ENCODE results near the gene CTF1.

Gene CTF1

DNA sequence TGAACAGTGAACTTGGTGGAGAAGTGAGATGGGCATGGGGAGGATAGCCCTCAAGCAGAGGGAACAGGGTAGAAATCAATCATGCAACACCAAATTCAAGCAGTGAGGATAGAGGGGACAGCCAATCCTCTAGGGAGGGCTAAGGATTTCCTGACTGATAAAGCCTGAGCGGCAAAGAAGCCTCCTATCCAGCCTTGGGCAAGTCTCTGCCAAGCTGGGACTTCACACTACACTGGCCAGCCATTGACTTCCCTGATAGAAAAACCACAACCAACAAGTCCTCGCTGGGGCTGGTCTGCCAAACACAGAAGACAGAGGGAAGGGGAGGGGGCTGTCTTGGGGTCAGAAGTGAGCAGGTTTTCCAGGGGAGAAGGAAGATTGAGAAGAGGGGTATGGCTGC is 24.5 kb downstream of the CTF1 start:
- Mint-ChIP-seq H3K27ac (no peak overlapping the region), H3K9me3 (no peaks in the 10 kb centered on the region), H3K4me1 (peaks cover 9% of the 10 kb centered on the region)

GRCh38 chr16:30921459-30921747 is 25.0 kb downstream of the CTF1 start:
- H3K27ac Mint-ChIP-seq: no peak overlapping the region
- H3K36me3 Mint-ChIP-seq: no peaks in the 10 kb centered on the region
- no peaks in the 10 kb centered on the region for H3K27me3 Mint-ChIP-seq
- peaks cover 9% of the 10 kb centered on the region for H3K4me1 Mint-ChIP-seq
- no peaks in the 10 kb centered on the region for H3K9me3 Mint-ChIP-seq
- peak overlapping the region; percentile 99 for H3K4me3 Mint-ChIP-seq

More for the DNA sequence above, 24.5 kb downstream of the CTF1 start:
- no peaks in the 10 kb centered on the region for H3K36me3 Mint-ChIP-seq
- H3K27me3 Mint-ChIP-seq: no peaks in the 10 kb centered on the region
- H3K4me3 Mint-ChIP-seq: peak overlapping the region; percentile 99

DNA sequence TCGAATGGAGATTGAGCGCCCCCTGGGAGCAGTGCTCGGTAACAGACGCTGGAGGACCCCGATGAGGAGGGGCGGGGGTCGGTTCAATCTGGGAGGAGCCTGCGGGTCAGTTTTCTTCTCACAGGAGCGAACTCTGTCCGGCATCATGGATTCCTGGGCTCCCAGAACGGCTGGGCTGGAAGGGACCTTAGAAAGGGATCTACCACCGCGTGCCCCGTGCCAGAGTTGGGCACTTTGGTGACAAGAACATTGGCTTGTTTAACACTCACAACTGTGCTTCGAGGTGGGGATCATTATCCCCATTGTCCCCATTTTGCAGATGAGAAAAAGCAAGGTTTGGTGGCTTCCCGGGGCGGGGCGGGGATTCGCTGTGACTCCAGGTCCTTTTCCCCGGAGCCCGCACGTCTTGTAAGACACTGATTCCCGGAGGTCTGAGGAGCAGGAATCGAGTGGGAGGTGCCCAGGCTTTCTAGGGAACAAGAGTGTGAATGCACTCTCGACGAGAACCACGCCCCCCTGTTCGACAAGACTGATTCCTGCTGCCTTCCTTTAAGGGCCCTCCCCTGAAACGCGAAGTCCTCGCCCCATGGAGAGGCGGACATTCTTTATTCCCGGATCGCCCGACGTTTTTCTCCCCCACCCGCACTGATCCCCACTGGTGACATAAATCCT is 25.5 kb downstream of the CTF1 start:
- H3K27me3 Mint-ChIP-seq: no peaks in the 10 kb centered on the region
- no peaks in the 10 kb centered on the region for H3K9me3 Mint-ChIP-seq
- peak overlapping the region; percentile 100 for H3K27ac Mint-ChIP-seq
- H3K4me1 Mint-ChIP-seq: peaks cover 9% of the 10 kb centered on the region
- peak overlapping the region; percentile 99 for H3K4me3 Mint-ChIP-seq
- H3K36me3 Mint-ChIP-seq: no peaks in the 10 kb centered on the region

GRCh38 chr16:30922420-30922959 is 26.1 kb downstream of the CTF1 start:
- Mint-ChIP-seq H3K4me3 (peak overlapping the region; percentile 99), H3K27ac (peak overlapping the region; percentile 100), H3K4me1 (peaks cover 9% of the 10 kb centered on the region), H3K36me3 (no peaks in the 10 kb centered on the region), H3K9me3 (no peaks in the 10 kb centered on the region), H3K27me3 (no peaks in the 10 kb centered on the region)

DNA sequence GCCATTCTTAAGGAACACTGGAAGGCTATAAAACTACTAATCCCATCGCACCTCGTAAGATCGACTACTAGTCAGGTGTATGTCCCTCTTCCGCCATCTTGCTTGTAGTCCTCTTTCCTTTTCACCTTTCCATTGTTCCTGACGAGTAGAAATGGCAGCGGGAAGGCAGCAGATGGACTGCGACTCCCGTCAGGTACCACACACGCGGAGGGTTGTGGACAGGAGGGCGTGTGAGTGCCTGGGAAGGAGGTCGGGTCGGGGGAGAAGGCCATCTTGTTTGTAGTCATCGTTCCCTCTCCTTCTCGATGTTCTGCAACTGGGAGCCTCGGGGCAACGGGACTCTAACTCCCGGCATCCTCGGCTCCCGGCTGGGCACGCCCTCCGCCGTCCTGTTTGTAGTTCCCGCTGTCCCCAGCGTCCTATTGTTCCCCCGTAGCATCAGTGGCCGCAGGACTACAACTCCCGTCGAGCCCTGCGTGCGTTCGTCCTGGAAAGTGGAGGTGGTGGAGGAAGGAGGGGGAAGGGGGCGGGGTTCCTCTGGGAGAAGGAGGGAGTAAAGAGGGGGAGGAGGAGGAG is 26.6 kb downstream of the CTF1 start:
- Mint-ChIP-seq H3K36me3 (no peaks in the 10 kb centered on the region), H3K4me1 (peaks cover 9% of the 10 kb centered on the region), H3K27me3 (no peaks in the 10 kb centered on the region), H3K4me3 (peak overlapping the region; percentile 99), H3K9me3 (no peaks in the 10 kb centered on the region), H3K27ac (peak overlapping the region; percentile 100)

GRCh38 chr16:30923554-30924075 is 27.2 kb downstream of the CTF1 start, which contains the start of gene FBXL19:
Gene FBXL19 (plus strand): TSS chr16:30923572. CDS start chr16:30925755, 2,183 bp downstream.
- Mint-ChIP-seq H3K9me3 (no peaks in the 10 kb centered on the region), H3K4me1 (peaks cover 9% of the 10 kb centered on the region), H3K27ac (peak within 1 kb of the TSS; percentile 100), H3K4me3 (peak within 1 kb of the TSS; percentile 99), H3K27me3 (no peaks in the 10 kb centered on the region), H3K36me3 (no peaks in the 10 kb centered on the region)

- peaks cover 9% of the 10 kb centered on the region for H3K4me1 Mint-ChIP-seq
Measured at GRCh38 chr16:30924076-30924912, 27.9 kb downstream of the CTF1 start.

GRCh38 chr16:30924913-30925631 is 28.7 kb downstream of the CTF1 start:
- Mint-ChIP-seq H3K27ac (peak overlapping the region; percentile 36), H3K9me3 (no peaks in the 10 kb centered on the region), H3K27me3 (no peaks in the 10 kb centered on the region), H3K4me1 (peaks cover 9% of the 10 kb centered on the region), H3K4me3 (peak overlapping the region; percentile 64), H3K36me3 (no peaks in the 10 kb centered on the region)

More at GRCh38 chr16:30924076-30924912, 27.9 kb downstream of the CTF1 start:
- H3K9me3 Mint-ChIP-seq: no peaks in the 10 kb centered on the region
- H3K27ac Mint-ChIP-seq: peak overlapping the region; percentile 36
- no peaks in the 10 kb centered on the region for H3K36me3 Mint-ChIP-seq
- H3K4me3 Mint-ChIP-seq: peak overlapping the region; percentile 64
- H3K27me3 Mint-ChIP-seq: no peaks in the 10 kb centered on the region

GRCh38 chr16:30925632-30925987 is 29.2 kb downstream of the CTF1 start:
- Mint-ChIP-seq H3K27ac (no peak overlapping the region), H3K4me1 (peaks cover 9% of the 10 kb centered on the region), H3K27me3 (no peaks in the 10 kb centered on the region), H3K4me3 (peak overlapping the region; percentile 39), H3K9me3 (no peaks in the 10 kb centered on the region), H3K36me3 (no peaks in the 10 kb centered on the region)

DNA sequence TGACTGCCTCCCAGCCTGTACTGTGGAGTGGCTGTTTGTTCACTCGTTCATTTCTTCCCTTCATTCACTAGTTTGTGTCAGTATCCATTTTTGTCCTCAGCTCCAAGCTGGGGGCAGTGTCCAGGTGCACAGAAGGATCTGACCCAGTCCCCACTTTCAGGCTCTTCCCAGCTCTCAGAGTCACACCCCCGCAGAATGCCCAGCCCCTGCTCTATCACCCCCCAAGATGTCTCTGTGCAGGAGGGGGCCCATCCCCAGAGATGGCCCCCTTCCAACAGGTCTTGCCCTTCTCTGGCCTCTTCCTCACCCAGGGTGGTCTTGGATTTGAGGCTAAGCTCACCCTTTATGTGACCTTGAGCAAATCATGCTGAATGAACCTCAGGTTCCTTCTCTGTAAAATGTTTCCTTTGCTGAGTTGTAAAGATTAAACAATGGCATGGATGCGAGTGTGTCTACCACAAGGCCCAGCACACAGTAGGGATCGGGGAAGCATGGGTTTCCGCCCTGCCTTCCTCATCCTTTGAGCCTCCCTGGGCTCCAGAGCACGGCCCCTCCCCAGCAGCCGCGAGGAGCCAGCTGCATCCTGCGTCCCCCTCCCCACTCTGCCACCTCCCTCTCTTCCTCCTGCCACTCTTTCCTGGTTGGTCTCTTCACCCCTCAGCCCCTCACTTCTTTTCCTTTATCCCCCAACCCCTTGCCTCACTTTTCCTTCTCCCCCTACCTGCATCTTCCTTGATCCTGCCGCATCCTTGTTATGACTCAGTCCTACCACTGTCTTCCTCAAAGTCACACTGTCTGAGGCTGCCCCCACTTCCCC is 29.8 kb downstream of the CTF1 start:
- Mint-ChIP-seq H3K4me1 (peaks cover 9% of the 10 kb centered on the region), H3K36me3 (no peaks in the 10 kb centered on the region), H3K27me3 (no peaks in the 10 kb centered on the region), H3K9me3 (no peaks in the 10 kb centered on the region), H3K4me3 (peak overlapping the region; percentile 39), H3K27ac (no peak overlapping the region)

DNA sequence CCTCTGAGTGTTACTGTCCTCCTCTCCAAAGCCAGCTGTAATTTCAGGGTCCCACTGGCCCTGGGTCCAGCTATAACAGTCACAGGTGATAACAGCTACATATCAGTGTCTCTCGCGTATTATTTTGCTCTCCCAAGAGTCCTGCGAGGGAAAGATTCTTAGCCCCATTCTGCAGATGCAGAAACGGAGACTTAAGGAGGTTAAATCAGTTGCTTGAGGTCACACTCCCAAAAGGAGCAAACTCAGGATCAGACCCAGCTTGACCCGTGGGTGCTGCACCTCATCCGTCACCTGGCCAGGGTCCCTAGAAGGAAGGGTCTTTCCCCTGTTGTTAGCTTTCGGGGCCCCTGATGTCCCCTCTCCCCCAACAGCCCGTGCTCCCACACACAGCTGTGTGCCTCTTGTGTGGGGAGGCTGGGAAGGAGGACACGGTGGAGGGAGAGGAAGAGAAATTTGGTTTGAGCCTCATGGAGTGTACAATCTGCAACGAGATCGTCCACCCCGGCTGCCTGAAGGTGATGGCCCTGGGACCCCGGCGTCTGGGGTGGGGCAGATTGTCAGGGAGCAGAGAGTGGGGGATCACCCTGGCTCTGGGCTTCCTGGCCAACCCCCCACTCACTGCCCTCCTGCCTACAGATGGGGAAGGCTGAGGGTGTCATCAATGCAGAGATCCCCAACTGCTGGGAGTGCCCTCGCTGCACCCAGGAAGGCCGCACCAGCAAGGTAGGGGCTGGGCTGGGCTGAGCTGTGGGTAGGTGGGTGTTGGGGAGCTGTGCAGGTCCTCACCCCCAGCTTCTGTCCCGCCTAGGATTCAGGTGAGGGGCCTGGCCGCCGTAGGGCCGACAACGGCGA is 30.7 kb downstream of the CTF1 start:
- Mint-ChIP-seq H3K36me3 (no peaks in the 10 kb centered on the region), H3K27ac (no peak overlapping the region), H3K9me3 (no peaks in the 10 kb centered on the region), H3K27me3 (no peaks in the 10 kb centered on the region), H3K4me3 (no peak overlapping the region), H3K4me1 (peaks cover 9% of the 10 kb centered on the region)

DNA sequence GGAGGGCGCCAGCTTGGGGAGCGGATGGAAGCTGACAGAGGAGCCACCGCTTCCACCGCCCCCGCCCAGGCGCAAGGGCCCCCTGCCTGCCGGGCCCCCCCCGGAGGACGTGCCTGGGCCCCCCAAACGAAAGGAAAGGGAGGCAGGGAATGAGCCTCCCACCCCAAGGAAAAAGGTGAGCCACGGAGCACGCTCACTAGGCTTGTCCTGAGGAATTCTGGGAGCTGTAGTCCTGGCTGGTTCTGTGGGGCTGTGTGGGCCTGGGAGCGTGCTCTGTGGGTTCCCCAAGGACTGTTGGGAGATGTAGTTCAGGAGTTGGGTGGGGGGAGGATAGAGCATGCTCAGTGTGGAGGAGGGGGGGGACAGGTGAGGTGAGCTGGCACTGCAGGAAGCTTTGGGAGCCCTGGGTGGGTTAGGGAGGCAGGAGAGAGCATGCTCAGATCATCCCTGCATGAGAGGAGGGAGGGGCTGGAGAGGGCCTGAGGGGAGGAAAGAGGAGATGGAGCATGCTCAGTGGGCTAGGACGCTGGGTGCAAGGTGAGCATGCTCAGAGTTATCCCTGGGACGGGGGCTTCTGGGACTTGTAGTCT is 31.5 kb downstream of the CTF1 start:
- no peaks in the 10 kb centered on the region for H3K27me3 Mint-ChIP-seq
- no peak overlapping the region for H3K4me3 Mint-ChIP-seq
- no peak overlapping the region for H3K27ac Mint-ChIP-seq
- peaks cover 9% of the 10 kb centered on the region for H3K4me1 Mint-ChIP-seq
- no peaks in the 10 kb centered on the region for H3K36me3 Mint-ChIP-seq
- no peaks in the 10 kb centered on the region for H3K9me3 Mint-ChIP-seq

- H3K9me3 Mint-ChIP-seq: no peaks in the 10 kb centered on the region
Measured at GRCh38 chr16:30928390-30928789, 32.0 kb downstream of the CTF1 start.

More at GRCh38 chr16:30928390-30928789, 32.0 kb downstream of the CTF1 start:
- Mint-ChIP-seq H3K4me1 (peaks cover 9% of the 10 kb centered on the region), H3K27ac (no peak overlapping the region), H3K4me3 (no peak overlapping the region), H3K27me3 (no peaks in the 10 kb centered on the region), H3K36me3 (no peaks in the 10 kb centered on the region)
